ENCODE results near the gene NUP205. TPM values are rescaled to one million over a fixed set of nuclear protein-coding genes. Genes with fewer than 3 reads are reported as not detected.

NUP205 gene
- total RNA-seq, 1 experiment from 2014 or later = 90.4 TPM

DNA sequence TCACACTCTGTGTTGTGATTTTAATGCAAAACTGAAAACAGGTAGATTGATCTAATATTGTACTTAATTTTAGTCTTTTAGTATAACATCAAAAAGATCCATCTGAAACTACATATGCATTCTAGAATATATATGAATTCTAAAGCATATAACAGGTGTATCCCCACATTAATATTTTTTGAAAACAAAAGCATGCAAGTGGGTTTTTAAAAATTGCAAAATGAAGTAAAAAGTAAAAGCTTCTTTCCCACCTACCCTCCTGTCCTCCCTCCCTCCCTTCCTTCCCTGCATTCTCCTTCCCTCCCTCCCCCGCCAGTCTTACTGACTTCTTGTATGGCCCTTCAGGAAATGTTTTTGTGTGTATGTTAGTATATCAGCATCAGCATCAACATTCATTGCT is 90.0 kb downstream of the NUP205 start:
- Histone ChIP-seq H3K36me3 (ENCODE audit: control insufficient read depth, insufficient read depth, low read length) (peaks cover 29% of the 10 kb centered on the region), H3K27me3 (ENCODE audit: control insufficient read depth, insufficient read depth, low read length) (no peaks in the 10 kb centered on the region), H3K9me3 (ENCODE audit: control insufficient read depth, insufficient read depth, low read depth, low read length) (no peaks in the 10 kb centered on the region), H3K4me3 (ENCODE audit: low read depth in 2 of 2, low read length in 2 of 2) (no peak overlapping the region), H3K27ac (ENCODE audit: low read length) (no peak overlapping the region), H3K4me1 (ENCODE audit: control insufficient read depth, insufficient read depth, low read length) (no peaks in the 10 kb centered on the region)
- DNase-seq (ENCODE audit: low read depth, low spot score) (no peak), ATAC-seq (no peak)
- TF ChIP-seq, protein P1, sequence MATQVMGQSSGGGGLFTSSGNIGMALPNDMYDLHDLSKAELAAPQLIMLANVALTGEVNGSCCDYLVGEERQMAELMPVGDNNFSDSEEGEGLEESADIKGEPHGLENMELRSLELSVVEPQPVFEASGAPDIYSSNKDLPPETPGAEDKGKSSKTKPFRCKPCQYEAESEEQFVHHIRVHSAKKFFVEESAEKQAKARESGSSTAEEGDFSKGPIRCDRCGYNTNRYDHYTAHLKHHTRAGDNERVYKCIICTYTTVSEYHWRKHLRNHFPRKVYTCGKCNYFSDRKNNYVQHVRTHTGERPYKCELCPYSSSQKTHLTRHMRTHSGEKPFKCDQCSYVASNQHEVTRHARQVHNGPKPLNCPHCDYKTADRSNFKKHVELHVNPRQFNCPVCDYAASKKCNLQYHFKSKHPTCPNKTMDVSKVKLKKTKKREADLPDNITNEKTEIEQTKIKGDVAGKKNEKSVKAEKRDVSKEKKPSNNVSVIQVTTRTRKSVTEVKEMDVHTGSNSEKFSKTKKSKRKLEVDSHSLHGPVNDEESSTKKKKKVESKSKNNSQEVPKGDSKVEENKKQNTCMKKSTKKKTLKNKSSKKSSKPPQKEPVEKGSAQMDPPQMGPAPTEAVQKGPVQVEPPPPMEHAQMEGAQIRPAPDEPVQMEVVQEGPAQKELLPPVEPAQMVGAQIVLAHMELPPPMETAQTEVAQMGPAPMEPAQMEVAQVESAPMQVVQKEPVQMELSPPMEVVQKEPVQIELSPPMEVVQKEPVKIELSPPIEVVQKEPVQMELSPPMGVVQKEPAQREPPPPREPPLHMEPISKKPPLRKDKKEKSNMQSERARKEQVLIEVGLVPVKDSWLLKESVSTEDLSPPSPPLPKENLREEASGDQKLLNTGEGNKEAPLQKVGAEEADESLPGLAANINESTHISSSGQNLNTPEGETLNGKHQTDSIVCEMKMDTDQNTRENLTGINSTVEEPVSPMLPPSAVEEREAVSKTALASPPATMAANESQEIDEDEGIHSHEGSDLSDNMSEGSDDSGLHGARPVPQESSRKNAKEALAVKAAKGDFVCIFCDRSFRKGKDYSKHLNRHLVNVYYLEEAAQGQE (IDR thresholded peaks at IDR 0.05; ENCODE audit: insufficient read depth in 1 of 2, low read depth in 2 of 2, low read length in 1 of 2) = no peak
- in situ Hi-C loops (cut with HindIII; ENCODE audit: low pct_unique_long_range_greater_than_20kb, low sequenced_read_pairs) (no loop called here), intact Hi-C loops (cut with micrococcal nuclease; ENCODE audit: unreplicated experiment) (loop anchor here (10.0 kb wide), 1 partner anchor 133 kb away; the partner anchor contains the start of gene CNOT4)
- ChIA-PET POLR2A (no interaction called here), CTCF (no interaction called here)
- BruUV-seq (replicated peaks) = no TSS peak

DNA sequence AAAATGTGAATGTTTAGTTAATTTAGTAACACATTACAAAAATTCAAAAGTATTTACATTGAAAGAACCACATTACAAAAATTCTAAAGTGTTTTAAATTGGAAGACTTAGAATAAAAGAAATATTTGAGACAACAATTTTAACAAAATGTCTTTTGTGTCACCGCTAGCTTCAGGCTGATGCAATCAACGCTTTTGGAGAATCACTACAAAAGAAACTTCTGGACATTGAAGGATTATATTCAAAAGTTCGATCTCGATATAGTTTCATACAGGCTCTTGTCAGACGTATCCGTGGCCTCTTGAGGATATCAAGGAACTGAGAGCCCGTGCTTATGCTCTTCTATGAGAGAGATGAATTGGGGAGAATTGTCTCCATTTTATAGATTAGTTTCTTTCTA is 90.5 kb downstream of the NUP205 start:
- in situ Hi-C loops (cut with HindIII; ENCODE audit: low pct_unique_long_range_greater_than_20kb, low sequenced_read_pairs) (no loop called here), intact Hi-C loops (cut with micrococcal nuclease; ENCODE audit: unreplicated experiment) (loop anchor here (10.0 kb wide), 1 partner anchor 133 kb away; the partner anchor contains the start of gene CNOT4)
- Histone ChIP-seq H3K27me3 (ENCODE audit: control insufficient read depth, insufficient read depth, low read length) (no peaks in the 10 kb centered on the region), H3K9me3 (ENCODE audit: control insufficient read depth, insufficient read depth, low read depth, low read length) (no peaks in the 10 kb centered on the region), H3K4me3 (ENCODE audit: low read depth in 2 of 2, low read length in 2 of 2) (no peak overlapping the region), H3K4me1 (ENCODE audit: control insufficient read depth, insufficient read depth, low read length) (no peaks in the 10 kb centered on the region), H3K27ac (ENCODE audit: low read length) (no peak overlapping the region), H3K36me3 (ENCODE audit: control insufficient read depth, insufficient read depth, low read length) (peaks cover 29% of the 10 kb centered on the region)
- TF ChIP-seq POLR2AphosphoS5 (IDR thresholded peaks at IDR 0.05; ENCODE audit: low read depth, low read length) (no peak), TCF7L2 (IDR thresholded peaks at IDR 0.05; ENCODE audit: low read depth, low read length) (no peak), SIN3A (IDR thresholded peaks at IDR 0.05; ENCODE audit: borderline replicate concordance, insufficient read depth, low read depth, low read length) (no peak)
- TF ChIP-seq, protein P1 (IDR thresholded peaks at IDR 0.05; ENCODE audit: insufficient read depth in 1 of 2, low read depth in 2 of 2, low read length in 1 of 2) = no peak
- TF ChIP-seq, protein P2, sequence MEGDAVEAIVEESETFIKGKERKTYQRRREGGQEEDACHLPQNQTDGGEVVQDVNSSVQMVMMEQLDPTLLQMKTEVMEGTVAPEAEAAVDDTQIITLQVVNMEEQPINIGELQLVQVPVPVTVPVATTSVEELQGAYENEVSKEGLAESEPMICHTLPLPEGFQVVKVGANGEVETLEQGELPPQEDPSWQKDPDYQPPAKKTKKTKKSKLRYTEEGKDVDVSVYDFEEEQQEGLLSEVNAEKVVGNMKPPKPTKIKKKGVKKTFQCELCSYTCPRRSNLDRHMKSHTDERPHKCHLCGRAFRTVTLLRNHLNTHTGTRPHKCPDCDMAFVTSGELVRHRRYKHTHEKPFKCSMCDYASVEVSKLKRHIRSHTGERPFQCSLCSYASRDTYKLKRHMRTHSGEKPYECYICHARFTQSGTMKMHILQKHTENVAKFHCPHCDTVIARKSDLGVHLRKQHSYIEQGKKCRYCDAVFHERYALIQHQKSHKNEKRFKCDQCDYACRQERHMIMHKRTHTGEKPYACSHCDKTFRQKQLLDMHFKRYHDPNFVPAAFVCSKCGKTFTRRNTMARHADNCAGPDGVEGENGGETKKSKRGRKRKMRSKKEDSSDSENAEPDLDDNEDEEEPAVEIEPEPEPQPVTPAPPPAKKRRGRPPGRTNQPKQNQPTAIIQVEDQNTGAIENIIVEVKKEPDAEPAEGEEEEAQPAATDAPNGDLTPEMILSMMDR (IDR thresholded peaks at IDR 0.05) = no peak
- ATAC-seq (no peak), DNase-seq (ENCODE audit: low read depth, low spot score) (no peak)
- POLR2A ChIA-PET = no interaction called here
- CTCF ChIA-PET = no interaction called here
- BruUV-seq (replicated peaks) = no TSS peak

All from Panc1 (cell line).